Adrenal gland (tissue), 19 donors: ENCODE results near the gene PDLIM7. TPM values are rescaled to one million over a fixed set of nuclear protein-coding genes. Genes with fewer than 3 reads are reported as not detected.

Experiments used
- DNase-seq, 7 donors: peaks; one replicate each; pipeline ENCODE4 v3.0.0-alpha.2; 2019 to 2020
- H3K27ac ChIP-seq, 5 donors: fragments of 200-600 bp; sonication (generic) in 4 of 5; 1 replicate in 3 of 5; 2 replicates in 2 of 5; pipeline versions ENCODE4 v1.5.1 to v1.8.0; 2016 to 2020; ENCODE audit warnings: mild to moderate bottlenecking in 1 of 5
- H3K27me3 ChIP-seq: fragments of 200-600 bp; 2 replicates; pipeline ENCODE4 v1.8.0; 2021
- H3K36me3 ChIP-seq, 2 donors: fragments of 200-600 bp; replicated peaks in 1 of 2; 1 replicate in 1 of 2; 2 replicates in 1 of 2; pipeline versions ENCODE4 v1.5.1 to v1.8.0; 2018 to 2022
- H3K4me1 ChIP-seq, 2 donors: fragments of 200-600 bp; replicated peaks in 1 of 2; 1 replicate in 1 of 2; 2 replicates in 1 of 2; pipeline versions ENCODE4 v1.5.1 to v1.8.0; 2018 to 2021
- H3K4me3 ChIP-seq, 4 donors: fragments of 200-600 bp; sonication (generic) in 3 of 4; one replicate each; pipeline ENCODE4 v1.5.1; 2016 to 2018
- H3K9me3 ChIP-seq, 3 donors: fragments of 200-600 bp; sonication (generic) in 1 of 3; replicated peaks in 1 of 3; 1 replicate in 2 of 3; 2 replicates in 1 of 3; pipeline versions ENCODE4 v1.5.1 to v1.8.0; 2016 to 2021
- CTCF ChIP-seq, 6 experiments: fragments of 450-650 bp in 4 of 6; fragments of 200-600 bp in 2 of 6; sonication (generic) in 1 of 6; IDR thresholded peaks; 1 replicate in 5 of 6; 2 replicates in 1 of 6; pipeline versions ENCODE4 v1.5.1 to v1.8.0; 2016 to 2021; ENCODE audit warnings: antibody characterized with exemption in 6 of 6, mild to moderate bottlenecking in 2 of 6, moderate library complexity in 1 of 6
- POLR2A ChIP-seq, 2 donors: fragments of 450-650 bp; IDR thresholded peaks; one replicate each; pipeline ENCODE4 v1.6.1; 2017; ENCODE audit warnings: antibody characterized with exemption in 2 of 2, mild to moderate bottlenecking in 2 of 2, moderate library complexity in 1 of 2
- WGBS, 4 donors: extraction: QIAGEN DNeasy Blood & Tissue Kit in 2 of 4; methylation state at CpG; one replicate each; pipeline versions ENCODE4 v1.1.5 to v1.1.7; 2013 to 2017; 5-methylcytosine and 5-hydroxymethylcytosine counted together
- intact Hi-C, 2 donors: fragments of 100-400 bp; cut with DNase I; formaldehyde crosslinking; loops; one replicate each; pipeline versions ENCODE4 v1.14.1 to v1.15.0; 2022 to 2023
- long read RNA-seq, 10 donors: library from polyadenylated mRNA in 3 of 10; unstranded in 2 of 10; stranded (forward) in 1 of 10; transcript quantifications; one replicate each; pipeline ENCODE4 v2.0.0 and lab custom pipeline, GENCODE V29; 2021 to 2026
- polyA plus RNA-seq, 3 donors: library from polyadenylated mRNA; stranded (reverse); fragments of 200-250 nt in 2 of 3; fragments of 350-450 nt in 1 of 3; fragmentation: Illumina TruSeq in 1 of 3; extraction: RNeasy Lipid Tissue Mini Kit (QIAGEN cat#74804) in 1 of 3; gene quantifications; one replicate each; pipeline ENCODE4 v1.2.3, GENCODE V29; 2013 to 2014
- total RNA-seq, 9 donors: library from RNA; depleted of rRNA in 4 of 9; stranded (reverse); fragments of >200 nt in 4 of 9; fragments of 120-200 nt in 1 of 9; fragmentation: NEBNext Ultra II Directional in 1 of 9; extraction: Animal tissue kit (Norgen Biotek cat#: 25700) in 1 of 9; gene quantifications; one replicate each; pipeline versions ENCODE4 v1.1.0 to v1.2.4, GENCODE V29; 2013 to 2023
- donor health status: healthy with polysubstance abuse.
- donor health status: Bipolar disorder and iron deficiency.
- donor health status: DM: yes; HTN: yes; CAD: no.
- donor health status: DM: no; HTN: no; CAD: no.
- donor health status: DM: no; HTN: no; CAD: no.
- donor health status: DM: yes; HTN: yes; CAD: no.

PDLIM7 gene, protein sequence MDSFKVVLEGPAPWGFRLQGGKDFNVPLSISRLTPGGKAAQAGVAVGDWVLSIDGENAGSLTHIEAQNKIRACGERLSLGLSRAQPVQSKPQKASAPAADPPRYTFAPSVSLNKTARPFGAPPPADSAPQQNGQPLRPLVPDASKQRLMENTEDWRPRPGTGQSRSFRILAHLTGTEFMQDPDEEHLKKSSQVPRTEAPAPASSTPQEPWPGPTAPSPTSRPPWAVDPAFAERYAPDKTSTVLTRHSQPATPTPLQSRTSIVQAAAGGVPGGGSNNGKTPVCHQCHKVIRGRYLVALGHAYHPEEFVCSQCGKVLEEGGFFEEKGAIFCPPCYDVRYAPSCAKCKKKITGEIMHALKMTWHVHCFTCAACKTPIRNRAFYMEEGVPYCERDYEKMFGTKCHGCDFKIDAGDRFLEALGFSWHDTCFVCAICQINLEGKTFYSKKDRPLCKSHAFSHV
- 10 to 100 TPM; 10.4 to 63.2 (median 38.7) TPM for total RNA-seq
- 100 to 1,000 TPM in 2 of 3 donors, 1 to 10 TPM in 1; 6.5 to 246 (median 131) TPM for polyA plus RNA-seq
- long read RNA-seq, donor 1, partial matches to known transcripts: 0 of 4 reads
- long read RNA-seq, donor 1, other reads (novel, unspliced or antisense): 0 of 4 reads
- long read RNA-seq, donor 2, partial matches to known transcripts: 0 of 4 reads
- long read RNA-seq, donor 2, other reads (novel, unspliced or antisense): 0 of 4 reads
- long read RNA-seq, donor 3, partial matches to known transcripts: 0 of 4 reads
- long read RNA-seq, donor 3, other reads (novel, unspliced or antisense): 0 of 4 reads
- long read RNA-seq, donor 4, partial matches to known transcripts: 3 of 7 reads
- long read RNA-seq, donor 4, other reads (novel, unspliced or antisense): 1 of 7 reads
- long read RNA-seq, donor 5, transcript PDLIM7-202 (13 exons, 1,689 nt): major isoform, 53 of 88 reads
- long read RNA-seq, donor 5, transcript PDLIM7-201 (8 exons, 977 nt): minor isoform, 7 of 88 reads
- long read RNA-seq, donor 5, partial matches to known transcripts: 9 of 88 reads
- long read RNA-seq, donor 5, other reads (novel, unspliced or antisense): 18 of 88 reads
- long read RNA-seq, donor 6, transcript PDLIM7-202 (13 exons, 1,689 nt): major isoform, 13 of 21 reads
- long read RNA-seq, donor 6, partial matches to known transcripts: 2 of 21 reads
- long read RNA-seq, donor 6, other reads (novel, unspliced or antisense): 4 of 21 reads
- long read RNA-seq, donor 7, partial matches to known transcripts: 0 of 5 reads
- long read RNA-seq, donor 7, other reads (novel, unspliced or antisense): 0 of 5 reads
- long read RNA-seq, donor 8, partial matches to known transcripts: 0 of 5 reads
- long read RNA-seq, donor 8, other reads (novel, unspliced or antisense): 0 of 5 reads
- long read RNA-seq, donor 9, partial matches to known transcripts: 0 of 2 reads
- long read RNA-seq, donor 9, other reads (novel, unspliced or antisense): 0 of 2 reads
- long read RNA-seq, donor 10, partial matches to known transcripts: 0 of 4 reads
- long read RNA-seq, donor 10, other reads (novel, unspliced or antisense): 0 of 4 reads

DNA sequence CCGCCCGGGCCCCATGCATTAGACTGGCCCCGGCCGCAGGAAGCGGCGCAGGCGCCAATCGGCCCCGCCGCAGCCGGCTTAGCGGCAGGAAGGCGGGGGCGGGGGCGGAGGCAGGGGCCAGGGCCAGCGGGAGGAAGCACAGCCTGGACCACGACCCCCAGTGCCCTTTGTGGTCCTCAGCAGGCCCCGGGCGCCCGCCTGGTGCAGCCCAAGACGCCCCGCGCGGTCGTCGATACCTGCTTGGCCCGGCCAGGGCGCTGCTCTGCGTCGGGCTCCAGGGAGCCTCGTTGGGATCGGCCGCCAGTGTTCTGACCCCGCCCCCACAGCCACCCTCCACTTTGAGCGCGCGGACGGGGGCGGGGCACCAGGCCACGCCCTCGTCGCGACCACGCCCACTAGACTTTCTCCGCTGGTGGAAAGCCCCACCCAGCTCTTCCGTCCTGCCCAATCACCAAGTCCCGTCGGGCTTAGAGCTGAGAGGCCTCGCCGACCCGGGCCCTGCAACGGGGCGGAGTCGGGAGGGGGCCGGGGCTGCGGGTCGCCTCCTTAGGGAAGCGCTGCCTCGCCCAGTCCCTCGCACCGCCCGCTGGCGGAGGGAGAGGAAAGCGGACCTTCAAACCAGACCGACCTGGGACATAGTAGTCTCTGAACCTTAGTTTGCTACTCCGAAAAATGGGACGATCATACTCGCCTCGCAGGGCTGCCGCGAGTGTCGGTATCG lies at the start of gene PDLIM7:
Gene PDLIM7 (minus strand): TSS at position 313 of the 721 bp plus-strand sequence. CDS start 1,092 bp downstream, outside the sequence.
- WGBS, 4 donors: 0 to 2% (median 1%) methylated on average over 9 to 73 of the region's 73 CpGs
- H3K4me1 ChIP-seq: peaks cover 29 to 41% of the 10 kb centered on the region in 2 donors

DNA sequence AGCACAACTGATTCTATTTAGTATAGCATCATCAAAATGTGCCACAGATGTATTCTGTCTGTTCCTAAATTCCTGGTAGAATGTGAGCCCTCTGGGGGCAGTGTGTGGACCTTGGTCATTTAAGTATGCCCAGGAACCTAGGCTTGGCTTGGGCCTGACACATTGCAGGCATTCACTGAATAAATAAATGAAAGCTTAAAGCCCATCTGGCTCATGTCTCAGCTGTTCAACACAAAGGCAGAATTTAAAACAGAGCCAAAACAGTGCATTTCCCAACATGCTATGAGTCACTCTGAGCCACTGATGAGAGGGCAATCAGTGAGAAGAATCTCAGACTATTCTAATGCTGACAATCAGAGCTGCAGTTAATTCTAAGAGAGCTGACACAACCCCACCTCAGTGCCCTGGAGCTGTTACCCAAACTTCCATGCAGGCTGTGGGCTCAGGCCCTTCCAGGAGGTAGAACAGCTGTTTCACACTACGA lies 48.9 kb upstream of the PDLIM7 start:
- Histone ChIP-seq H3K27me3 (no peaks in the 10 kb centered on the region), H3K27ac (peak overlapping the region; percentile 84 to 95 (median 86)), H3K9me3 (no peaks in the 10 kb centered on the region), H3K4me1 (peaks cover 31 to 44% of the 10 kb centered on the region in 2 donors), H3K36me3 (no peaks in the 10 kb centered on the region), H3K4me3 (no peak overlapping the region)
- 31 to 50% (median 41%) methylated on average over 1 of the region's 1 CpG for whole genome bisulfite sequencing, 4 donors
- no peak for TF ChIP-seq CTCF (IDR thresholded peaks at IDR 0.05)
- peak; percentile 8 to 50 for TF ChIP-seq POLR2A (IDR thresholded peaks at IDR 0.05)
- peak in 6 of 7 donors; percentile 66 to 85 (median 74) for DNase-seq
- intact Hi-C loops: no loop called here

More for the DNA sequence above, at the start of gene PDLIM7:
- intact Hi-C loops: no loop called here
- TF ChIP-seq CTCF (IDR thresholded peaks at IDR 0.05) (peak in 2 of 6 experiments; percentile 3 to 18), POLR2A (IDR thresholded peaks at IDR 0.05) (peak; percentile 91 to 94)
- Histone ChIP-seq H3K36me3 (peaks cover 0 to 2% of the 10 kb centered on the region in 2 donors), H3K9me3 (no peaks in the 10 kb centered on the region), H3K27me3 (no peaks in the 10 kb centered on the region), H3K4me3 (peak within 1 kb of the TSS in 3 of 4 donors; percentile 21 to 65 (median 58)), H3K27ac (peak within 1 kb of the TSS in 4 of 5 donors; percentile 66 to 89 (median 74))
- DNase-seq: peak; percentile 92 to 97 (median 96)

- intact Hi-C loops: no loop called here
- peak; percentile 65 to 95 (median 87) for DNase-seq
- Histone ChIP-seq H3K27ac (peak overlapping the region; percentile 84 to 95 (median 86)), H3K27me3 (no peaks in the 10 kb centered on the region), H3K9me3 (no peaks in the 10 kb centered on the region), H3K36me3 (no peaks in the 10 kb centered on the region), H3K4me3 (no peak overlapping the region), H3K4me1 (peaks cover 31 to 44% of the 10 kb centered on the region in 2 donors)
- TF ChIP-seq CTCF (IDR thresholded peaks at IDR 0.05) (no peak), POLR2A (IDR thresholded peaks at IDR 0.05) (peak in 1 of 2 donors; percentile 10)
- 23 to 35% (median 28%) methylated on average over 4 of the region's 4 CpGs for WGBS, 4 donors
Observed at GRCh38 chr5:177545487-177546257, 48.3 kb upstream of the PDLIM7 start.
